Raji (cell line): ENCODE measurements around the gene ELAVL3.

Experiments used
- POLR2A ChIP-seq: IDR thresholded peaks from 2 replicates; pipeline ENCODE4 v1.6.1; 2011; ENCODE audit warnings: low read depth, low read length, control low read depth; ENCODE audit not compliant: insufficient read depth

Gene ELAVL3

GRCh38 chr19:11480715-11481533, at the start of gene ELAVL3:
TSS of gene ELAVL3 (minus strand) at chr19:11481046. CDS start at chr19:11480608, 438 bp downstream.
- TF ChIP-seq POLR2A: no peak

GRCh38 chr19:11530432-11530831, 49.6 kb upstream of the ELAVL3 start:
- no peak for TF ChIP-seq POLR2A

GRCh38 chr19:11528551-11529341, 47.9 kb upstream of the ELAVL3 start, which contains the start of gene ECSIT:
TSS of gene ECSIT (minus strand) at chr19:11529134. CDS start at chr19:11519170, 9,964 bp downstream.
- TF ChIP-seq POLR2A: peak; percentile 77

- TF ChIP-seq POLR2A: no peak
Measured at GRCh38 chr19:11519138-11519537, 38.3 kb upstream of the ELAVL3 start.

- TF ChIP-seq POLR2A: no peak
Measured at GRCh38 chr19:11513946-11514345, 33.1 kb upstream of the ELAVL3 start.

GRCh38 chr19:11510444-11510843, 29.6 kb upstream of the ELAVL3 start:
- TF ChIP-seq POLR2A: no peak

- no peak for TF ChIP-seq POLR2A
Measured at GRCh38 chr19:11507370-11508078, 26.7 kb upstream of the ELAVL3 start.

GRCh38 chr19:11506967-11507366, 26.1 kb upstream of the ELAVL3 start:
- TF ChIP-seq POLR2A: no peak

GRCh38 chr19:11506101-11506555, 25.3 kb upstream of the ELAVL3 start:
- no peak for TF ChIP-seq POLR2A

GRCh38 chr19:11505504-11506100, 24.8 kb upstream of the ELAVL3 start, which contains the start of gene ZNF653:
TSS of gene ZNF653 (minus strand) at chr19:11505839. CDS start at chr19:11505786, 53 bp downstream.
- TF ChIP-seq POLR2A: peak; percentile 2

GRCh38 chr19:11505032-11505503, 24.2 kb upstream of the ELAVL3 start:
- no peak; the same call in 1 of the 2 replicates for TF ChIP-seq POLR2A

- no peak for TF ChIP-seq POLR2A
Measured at GRCh38 chr19:11504502-11505031, 23.7 kb upstream of the ELAVL3 start.

GRCh38 chr19:11499890-11500420, 19.1 kb upstream of the ELAVL3 start:
- TF ChIP-seq POLR2A: no peak

- TF ChIP-seq POLR2A: no peak
Measured at GRCh38 chr19:11499220-11499726, 18.4 kb upstream of the ELAVL3 start.
